ENCODE measurements around the gene SLC25A30.
"Not testable (repeated sequence)": the region's sequence is repeated elsewhere in the genome, so short reads cannot be mapped to it uniquely, and the experiment has no call there.

Gene SLC25A30

GRCh38 chr13:45364876-45365557, 53.2 kb downstream of the SLC25A30 start:
- no peak for DNase-seq

- no peak for DNase-seq
Measured at GRCh38 chr13:45362939-45363338, 55.2 kb downstream of the SLC25A30 start.

GRCh38 chr13:45361596-45362206, 56.5 kb downstream of the SLC25A30 start:
- no peak for DNase-seq

GRCh38 chr13:45356966-45357672, 61.1 kb downstream of the SLC25A30 start:
- DNase-seq: no peak

- DNase-seq: no peak
Measured at GRCh38 chr13:45353895-45354294, 64.3 kb downstream of the SLC25A30 start.

GRCh38 chr13:45352031-45352430, 66.1 kb downstream of the SLC25A30 start:
- no peak for DNase-seq

GRCh38 chr13:45350152-45350551, 68.0 kb downstream of the SLC25A30 start:
- DNase-seq: no peak

- DNase-seq: no peak
Measured at GRCh38 chr13:45349438-45349837, 68.7 kb downstream of the SLC25A30 start.

- DNase-seq: not testable (repeated sequence)
Measured at GRCh38 chr13:45344064-45344463, 74.1 kb downstream of the SLC25A30 start.
